GM19438 (cell line): Measurements from ENCODE around the gene KIAA1217.
A peak's percentile ranks its signal among the peaks of the same experiment; 100 is the strongest.
"Not testable (repeated sequence)": the region's sequence is repeated elsewhere in the genome, so short reads cannot be mapped to it uniquely, and the experiment has no call there.

Source experiments
- ATAC-seq: cut with Tn5 transposase; IDR thresholded peaks from one replicate; pipeline ENCODE4 v1.9.1; 2021; ENCODE audit warnings: low read depth; ENCODE audit not compliant: unreplicated experiment

KIAA1217 gene

GRCh38 chr10:24482713-24483112, 273.8 kb downstream of the KIAA1217 start:
- not testable (repeated sequence) for ATAC-seq

GRCh38 chr10:24483701-24484100, 274.8 kb downstream of the KIAA1217 start:
- no peak for ATAC-seq

GRCh38 chr10:24484771-24485170, 275.8 kb downstream of the KIAA1217 start:
- no peak for ATAC-seq

- no peak for ATAC-seq
Measured at GRCh38 chr10:24485304-24485703, 276.4 kb downstream of the KIAA1217 start.

- no peak for ATAC-seq
Measured at GRCh38 chr10:24488631-24489030, 279.7 kb downstream of the KIAA1217 start.

DNA sequence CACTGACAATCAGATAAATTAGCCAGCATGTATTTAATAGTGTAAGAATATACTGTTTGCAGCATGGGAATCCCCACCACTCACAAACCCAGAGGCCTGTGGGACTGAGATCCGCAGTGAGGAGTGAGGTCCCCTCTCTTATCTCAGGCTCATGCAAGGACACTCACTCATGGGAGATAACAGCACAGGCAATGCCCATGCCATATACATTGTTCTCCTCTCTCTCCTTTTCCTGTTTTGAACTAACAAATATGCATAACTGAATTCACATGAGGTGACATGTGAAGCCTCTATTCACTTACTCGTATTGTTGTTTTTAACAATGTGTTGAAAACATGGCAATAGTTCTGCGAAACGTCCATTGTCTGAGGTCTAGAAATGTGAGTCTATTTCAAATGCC, 284.2 kb downstream of the KIAA1217 start:
- no peak for ATAC-seq

- ATAC-seq: no peak
Measured at GRCh38 chr10:24494236-24494635, 285.3 kb downstream of the KIAA1217 start.

DNA sequence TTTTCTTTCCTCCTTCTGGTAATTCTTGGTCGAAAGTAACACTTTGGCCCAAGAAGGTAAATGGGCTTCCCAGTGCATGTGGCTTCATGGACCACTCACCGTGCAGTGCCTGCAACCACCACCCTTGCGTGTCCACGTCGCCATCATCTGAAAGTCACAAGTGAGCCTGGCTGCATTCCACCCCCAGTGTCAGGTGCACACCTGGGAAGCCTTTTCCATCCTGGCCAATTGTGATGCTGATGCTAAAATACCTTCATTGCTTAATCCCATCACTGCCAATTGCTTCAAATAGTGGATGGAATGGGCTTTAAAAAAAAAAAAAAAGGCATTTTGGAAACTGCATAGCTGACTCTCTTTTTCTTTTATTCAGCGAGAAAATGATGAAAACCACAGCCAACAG, 285.8 kb downstream of the KIAA1217 start:
- no peak for ATAC-seq

DNA sequence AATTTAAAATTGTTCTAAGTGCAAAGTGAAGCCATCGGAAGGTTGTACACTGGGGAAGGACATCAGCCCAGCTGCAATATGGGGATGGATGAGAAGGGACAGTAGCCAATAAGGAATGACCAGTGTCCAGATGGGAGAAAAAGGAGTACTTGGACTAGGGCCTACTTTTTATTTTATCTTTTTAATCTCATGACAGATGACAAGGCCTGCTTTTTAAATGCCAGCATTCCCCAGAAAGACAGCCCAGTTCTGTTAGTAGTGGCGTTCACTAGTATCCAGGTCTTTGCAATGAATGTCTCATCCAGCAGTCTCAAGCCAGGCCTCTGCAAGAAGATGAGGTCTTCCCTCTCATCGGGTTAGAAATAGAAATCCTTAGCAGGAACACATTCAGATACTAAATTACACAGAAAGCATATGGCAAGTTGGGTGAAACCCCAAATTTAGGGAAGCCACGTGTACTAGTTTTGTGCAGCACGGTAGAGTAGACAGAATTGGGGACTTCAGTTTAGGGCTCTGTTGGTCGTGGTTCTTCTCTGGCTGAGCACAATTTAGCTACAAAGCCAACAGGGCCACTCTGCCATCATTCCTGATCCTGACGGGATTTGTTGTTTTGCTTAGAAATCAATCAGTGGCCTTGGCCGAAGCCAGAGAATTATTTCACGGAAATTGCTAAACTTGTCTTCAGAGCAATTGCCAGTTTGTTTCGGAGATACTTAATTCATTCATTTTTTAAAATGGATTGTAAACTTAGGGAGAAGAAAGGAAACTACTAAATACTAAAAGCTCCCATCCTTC, 286.9 kb downstream of the KIAA1217 start:
- ATAC-seq: no peak

DNA sequence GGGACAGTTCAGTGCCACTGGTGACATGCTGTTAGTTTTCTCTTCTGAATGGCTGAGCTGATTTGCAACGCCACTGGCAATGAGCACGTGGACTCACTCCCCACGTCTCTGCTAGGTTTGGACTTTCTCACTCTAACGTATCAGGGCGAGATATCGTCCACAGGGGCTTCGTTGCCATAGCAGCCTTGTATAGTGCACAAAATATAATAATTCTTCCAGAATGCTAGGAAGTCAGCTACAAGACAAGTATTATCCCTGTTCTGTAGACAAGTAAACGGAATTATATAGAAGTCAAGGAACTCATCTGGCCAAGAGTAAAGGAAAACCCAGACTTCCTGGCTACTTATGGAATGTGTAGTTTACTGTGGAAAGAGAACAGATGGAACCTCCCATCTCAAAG, 288.0 kb downstream of the KIAA1217 start:
- ATAC-seq: no peak

- no peak for ATAC-seq
Measured at GRCh38 chr10:24501056-24501711, 292.2 kb downstream of the KIAA1217 start.

DNA sequence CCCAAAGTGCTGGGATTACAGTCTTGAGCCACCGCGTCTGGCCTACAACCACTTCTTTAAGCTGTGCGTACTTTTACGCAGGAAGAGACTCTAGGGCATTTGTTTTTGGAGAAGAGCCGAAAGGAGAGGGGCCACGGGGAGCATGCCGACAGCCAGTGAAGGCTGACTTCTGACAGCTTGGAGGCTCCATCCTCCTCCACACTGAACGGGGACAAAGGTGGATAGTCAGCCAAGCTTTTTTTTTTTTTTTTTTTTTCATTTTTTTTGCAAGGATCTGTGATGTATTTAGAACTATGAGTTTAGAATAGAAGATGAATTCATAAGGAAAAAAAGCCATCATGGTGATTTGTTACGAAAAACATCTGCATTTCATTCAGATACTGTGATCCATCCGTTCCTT, 293.1 kb downstream of the KIAA1217 start:
- ATAC-seq: no peak

DNA sequence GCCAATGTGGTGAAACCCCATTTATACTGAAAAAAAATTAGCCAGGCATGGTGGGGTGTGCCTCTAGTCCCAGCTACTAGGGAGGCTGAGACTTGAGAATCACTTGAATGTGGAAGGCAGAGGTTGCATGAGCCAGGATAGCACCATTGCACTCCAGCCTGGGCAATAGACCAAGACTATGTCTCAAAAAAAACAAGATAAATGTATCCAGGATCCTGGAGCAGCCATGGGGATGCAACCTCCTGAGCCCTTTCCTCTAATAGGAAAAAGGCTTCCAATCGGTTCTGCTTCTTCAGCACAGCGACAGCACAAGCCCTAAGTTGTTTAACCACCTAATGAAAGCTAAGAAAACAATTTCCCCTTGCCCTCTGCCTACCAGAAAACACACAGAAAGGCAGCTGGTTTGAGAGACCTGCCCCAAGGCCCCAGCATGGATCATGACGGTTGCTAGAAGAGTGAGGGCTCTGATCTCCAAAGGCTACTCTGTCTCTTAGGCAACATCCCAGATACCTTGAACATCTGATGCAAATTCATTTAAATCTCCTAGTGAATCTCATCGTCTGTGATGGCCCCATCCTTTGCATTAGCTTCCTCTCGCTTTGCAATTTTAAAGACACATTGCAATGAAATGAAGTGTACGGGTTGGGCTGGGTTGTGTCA, 294.0 kb downstream of the KIAA1217 start:
- no peak for ATAC-seq

- peak; percentile 60 for ATAC-seq
Measured at GRCh38 chr10:24503461-24504320, 294.8 kb downstream of the KIAA1217 start.

- ATAC-seq: no peak
Measured at GRCh38 chr10:24505759-24506158, 296.8 kb downstream of the KIAA1217 start.

DNA sequence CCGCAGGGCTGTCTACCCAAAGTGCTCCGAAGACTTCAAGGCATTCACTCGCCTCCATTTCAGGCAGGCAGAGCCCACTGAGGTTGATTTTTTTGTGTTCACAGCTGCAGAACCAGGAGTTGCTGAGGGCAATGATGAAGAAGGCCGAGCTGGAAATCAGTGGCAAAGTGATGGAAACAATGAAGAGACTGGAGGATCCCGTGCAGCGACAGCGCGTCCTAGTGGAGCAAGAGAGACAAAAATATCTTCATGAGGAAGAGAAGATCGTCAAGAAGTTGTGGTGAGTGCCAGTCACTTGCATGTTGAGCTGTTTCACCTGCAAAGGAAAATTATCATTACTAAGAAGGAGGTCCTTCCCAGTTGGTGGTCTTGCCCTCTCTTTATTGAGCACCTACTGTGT, 304.2 kb downstream of the KIAA1217 start:
- ATAC-seq: no peak

DNA sequence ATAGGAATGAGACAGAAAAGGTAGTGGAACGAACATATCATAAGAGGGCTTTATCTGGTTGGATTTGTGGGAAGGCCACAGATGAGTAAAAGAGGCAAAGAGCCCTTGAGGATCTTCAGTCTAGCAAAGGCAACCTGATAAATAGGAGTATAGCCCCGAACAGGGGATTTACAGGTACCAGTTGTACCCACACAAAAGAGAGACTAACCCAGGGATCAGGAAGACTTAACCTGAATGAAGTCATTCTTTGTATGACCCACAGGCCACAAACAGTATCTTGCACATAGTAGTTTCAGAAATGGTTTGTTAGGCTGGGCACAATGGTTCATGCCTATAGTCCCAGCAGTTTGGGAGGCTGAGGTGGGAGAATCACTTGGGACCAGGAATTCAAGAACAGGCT, 306.5 kb downstream of the KIAA1217 start:
- ATAC-seq: no peak

- no peak for ATAC-seq
Measured at GRCh38 chr10:24518411-24518810, 309.5 kb downstream of the KIAA1217 start.

- no peak for ATAC-seq
Measured at GRCh38 chr10:24518981-24519597, 310.2 kb downstream of the KIAA1217 start.

GRCh38 chr10:24519950-24520349, 311.0 kb downstream of the KIAA1217 start:
- no peak for ATAC-seq
